HTERT RPE-1 (cell line): ENCODE results near the gene MYF6.

Experiments used
- in situ Hi-C: fragments of 300-500 bp; cut with MboI; formaldehyde crosslinking; loops from 4 replicates; pipeline ENCODE4 v1.14.3; 2020; ENCODE audit warnings: low sequenced_read_pairs

Gene MYF6

GRCh38 chr12:80704420-80704819 is 3.0 kb upstream of the MYF6 start:
- in situ Hi-C loops = no loop called here

GRCh38 chr12:80707830-80708258 is 410 bp downstream of the MYF6 start:
- in situ Hi-C loops = no loop called here

GRCh38 chr12:80708259-80708974 is 983 bp downstream of the MYF6 start:
- in situ Hi-C loops = no loop called here

GRCh38 chr12:80708975-80709328 is 1.5 kb downstream of the MYF6 start:
- in situ Hi-C loops = no loop called here

- in situ Hi-C loops = no loop called here
Measured at GRCh38 chr12:80709811-80710726, 2.6 kb downstream of the MYF6 start.

- in situ Hi-C loops = no loop called here
Measured at GRCh38 chr12:80710727-80711449, 3.5 kb downstream of the MYF6 start.

- in situ Hi-C loops = no loop called here
Measured at GRCh38 chr12:80711866-80712265, 4.4 kb downstream of the MYF6 start.

GRCh38 chr12:80712866-80713265 is 5.4 kb downstream of the MYF6 start:
- in situ Hi-C loops = no loop called here

- in situ Hi-C loops = no loop called here
Measured at GRCh38 chr12:80713419-80713818, 6.0 kb downstream of the MYF6 start.

- in situ Hi-C loops = no loop called here
Measured at GRCh38 chr12:80714055-80714454, 6.6 kb downstream of the MYF6 start.

GRCh38 chr12:80714846-80715245 is 7.4 kb downstream of the MYF6 start:
- in situ Hi-C loops = no loop called here

- in situ Hi-C loops = no loop called here
Measured at GRCh38 chr12:80715713-80716249, 8.3 kb downstream of the MYF6 start.

GRCh38 chr12:80716696-80717469 is 9.4 kb downstream of the MYF6 start, which contains the start of gene MYF5:
Gene MYF5, plus strand, starts transcription at chr12:80716912. Its CDS starts 152 bp downstream, at chr12:80717064.
- in situ Hi-C loops = no loop called here

- in situ Hi-C loops = no loop called here
Measured at GRCh38 chr12:80717856-80718255, 10.4 kb downstream of the MYF6 start.

- in situ Hi-C loops = no loop called here
Measured at GRCh38 chr12:80720516-80720915, 13.1 kb downstream of the MYF6 start.

- in situ Hi-C loops = no loop called here
Measured at GRCh38 chr12:80721326-80721725, 13.9 kb downstream of the MYF6 start.

- in situ Hi-C loops = no loop called here
Measured at GRCh38 chr12:80745851-80746505, 38.5 kb downstream of the MYF6 start.

GRCh38 chr12:80747800-80748199 is 40.4 kb downstream of the MYF6 start:
- in situ Hi-C loops = no loop called here

- in situ Hi-C loops = no loop called here
Measured at GRCh38 chr12:80749456-80749855, 42.0 kb downstream of the MYF6 start.

- in situ Hi-C loops = no loop called here
Measured at GRCh38 chr12:80752464-80752863, 45.0 kb downstream of the MYF6 start.
